Activated T-cell treated with anti-CD3 and anti-CD28 coated beads, Interleukin-2, amount 50 U/mL, for 4 hours (primary cell): ENCODE measurements around the gene TMEM254. TPM values are rescaled to one million over a fixed set of nuclear protein-coding genes. Genes with fewer than 3 reads are reported as not detected.
A peak's percentile ranks its signal among the peaks of the same experiment; 100 is the strongest.
"Not testable (repeated sequence)": the region's sequence is repeated elsewhere in the genome, so short reads cannot be mapped to it uniquely, and the experiment has no call there.

Experiments used
- ATAC-seq, 2 donors: fragments of 200-7000 bp; cut with Tn5 transposase; one replicate each; pipeline ENCODE4 v1.10.0; 2021
- DNase-seq: peaks from one replicate; pipeline ENCODE4 v3.0.0-alpha.2; 2020
- H3K27me3 Mint-ChIP-seq: one replicate; pipeline ENCODE4 v1.8.0; 2021; ENCODE audit warnings: low read depth, mixed read lengths
- H3K36me3 Mint-ChIP-seq: one replicate; pipeline ENCODE4 v1.8.0; 2022; ENCODE audit warnings: mixed read lengths; ENCODE audit not compliant: insufficient read depth
- H3K4me1 Mint-ChIP-seq: one replicate; pipeline ENCODE4 v1.8.0; 2021; ENCODE audit warnings: low read depth, mixed read lengths
- H3K4me3 Mint-ChIP-seq: one replicate; pipeline ENCODE4 v1.8.0; 2021; ENCODE audit warnings: mild to moderate bottlenecking, moderate library complexity, mixed read lengths
- H3K9me3 Mint-ChIP-seq: one replicate; pipeline ENCODE4 v1.8.0; 2021; ENCODE audit warnings: mixed read lengths
- total RNA-seq, 3 donors: library from RNA; stranded (reverse); gene quantifications; one replicate each; pipeline ENCODE4 v1.2.1, GENCODE V29; 2021

TMEM254 gene
- total RNA-seq, 3 donors from 2014 or later, result 9.7 to 12.2 (median 9.7) TPM

GRCh38 chr10:80057171-80057570 is 21.3 kb upstream of the TMEM254 start:
- ATAC-seq (no peak), DNase-seq (no peak)
- Mint-ChIP-seq H3K4me1 (peaks cover 2% of the 10 kb centered on the region), H3K9me3 (no peaks in the 10 kb centered on the region), H3K36me3 (no peaks in the 10 kb centered on the region), H3K4me3 (no peak overlapping the region), H3K27me3 (no peaks in the 10 kb centered on the region)

- Mint-ChIP-seq H3K9me3 (no peaks in the 10 kb centered on the region), H3K4me3 (no peak overlapping the region), H3K4me1 (no peaks in the 10 kb centered on the region), H3K36me3 (no peaks in the 10 kb centered on the region), H3K27me3 (peaks cover 2% of the 10 kb centered on the region)
- ATAC-seq (no peak), DNase-seq (no peak)
Observed at GRCh38 chr10:80064120-80064886, 14.2 kb upstream of the TMEM254 start.

GRCh38 chr10:80066809-80067208 is 11.7 kb upstream of the TMEM254 start:
- DNase-seq, result no peak
- no peaks in the 10 kb centered on the region for H3K9me3 Mint-ChIP-seq
- ATAC-seq, result no peak
- peaks cover 2% of the 10 kb centered on the region for H3K27me3 Mint-ChIP-seq
- no peaks in the 10 kb centered on the region for H3K4me1 Mint-ChIP-seq
- no peaks in the 10 kb centered on the region for H3K36me3 Mint-ChIP-seq
- no peak overlapping the region for H3K4me3 Mint-ChIP-seq

GRCh38 chr10:80067821-80068220 is 10.6 kb upstream of the TMEM254 start:
- not testable (repeated sequence) for H3K27me3 Mint-ChIP-seq, DNase-seq, H3K9me3 Mint-ChIP-seq, H3K4me3 Mint-ChIP-seq, H3K36me3 Mint-ChIP-seq, ATAC-seq, H3K4me1 Mint-ChIP-seq

GRCh38 chr10:80068270-80068669 is 10.2 kb upstream of the TMEM254 start:
- DNase-seq (no peak), ATAC-seq (no peak)
- H3K27me3 Mint-ChIP-seq, result peaks cover 2% of the 10 kb centered on the region
- H3K9me3 Mint-ChIP-seq, result no peaks in the 10 kb centered on the region
- H3K4me3 Mint-ChIP-seq, result no peak overlapping the region
- H3K36me3 Mint-ChIP-seq, result no peaks in the 10 kb centered on the region
- H3K4me1 Mint-ChIP-seq, result no peaks in the 10 kb centered on the region

GRCh38 chr10:80070057-80070456 is 8.4 kb upstream of the TMEM254 start:
- DNase-seq (no peak), ATAC-seq (no peak)
- Mint-ChIP-seq H3K36me3 (no peaks in the 10 kb centered on the region), H3K4me1 (no peaks in the 10 kb centered on the region), H3K4me3 (no peak overlapping the region), H3K9me3 (no peaks in the 10 kb centered on the region), H3K27me3 (peaks cover 2% of the 10 kb centered on the region)

GRCh38 chr10:80072584-80072983 is 5.9 kb upstream of the TMEM254 start:
- H3K36me3 Mint-ChIP-seq, result peaks cover 3% of the 10 kb centered on the region
- H3K4me3 Mint-ChIP-seq, result no peak overlapping the region
- DNase-seq, result no peak
- no peaks in the 10 kb centered on the region for H3K9me3 Mint-ChIP-seq
- no peak for ATAC-seq
- peaks cover 8% of the 10 kb centered on the region for H3K4me1 Mint-ChIP-seq
- H3K27me3 Mint-ChIP-seq, result peaks cover 2% of the 10 kb centered on the region

GRCh38 chr10:80075781-80076180 is 2.7 kb upstream of the TMEM254 start:
- H3K4me3 Mint-ChIP-seq, result no peak overlapping the region
- peaks cover 5% of the 10 kb centered on the region for H3K36me3 Mint-ChIP-seq
- no peaks in the 10 kb centered on the region for H3K9me3 Mint-ChIP-seq
- H3K27me3 Mint-ChIP-seq, result no peaks in the 10 kb centered on the region
- H3K4me1 Mint-ChIP-seq, result peaks cover 26% of the 10 kb centered on the region
- ATAC-seq, result peak; percentile 27 to 39
- no peak for DNase-seq

GRCh38 chr10:80077869-80078447 is 507 bp upstream of the TMEM254 start:
- Mint-ChIP-seq H3K27me3 (no peaks in the 10 kb centered on the region), H3K4me3 (peak overlapping the region; percentile 99), H3K9me3 (no peaks in the 10 kb centered on the region), H3K4me1 (peaks cover 26% of the 10 kb centered on the region), H3K36me3 (peaks cover 8% of the 10 kb centered on the region)
- DNase-seq, result no peak
- ATAC-seq, result peak in 1 of 2 donors; percentile 5

- ATAC-seq (no peak), DNase-seq (no peak)
- no peaks in the 10 kb centered on the region for H3K27me3 Mint-ChIP-seq
- no peaks in the 10 kb centered on the region for H3K9me3 Mint-ChIP-seq
- peaks cover 9% of the 10 kb centered on the region for H3K36me3 Mint-ChIP-seq
- peaks cover 26% of the 10 kb centered on the region for H3K4me1 Mint-ChIP-seq
- peak overlapping the region; percentile 99 for H3K4me3 Mint-ChIP-seq
Observed at GRCh38 chr10:80079312-80079719, 851 bp downstream of the TMEM254 start.

GRCh38 chr10:80081026-80081425 is 2.6 kb downstream of the TMEM254 start:
- peaks cover 22% of the 10 kb centered on the region for H3K4me1 Mint-ChIP-seq
- H3K9me3 Mint-ChIP-seq, result no peaks in the 10 kb centered on the region
- H3K36me3 Mint-ChIP-seq, result peaks cover 8% of the 10 kb centered on the region
- no peak overlapping the region for H3K4me3 Mint-ChIP-seq
- DNase-seq (no peak), ATAC-seq (no peak)
- H3K27me3 Mint-ChIP-seq, result no peaks in the 10 kb centered on the region

- Mint-ChIP-seq H3K4me3 (no peak overlapping the region), H3K4me1 (peaks cover 19% of the 10 kb centered on the region), H3K27me3 (no peaks in the 10 kb centered on the region), H3K36me3 (peaks cover 8% of the 10 kb centered on the region), H3K9me3 (no peaks in the 10 kb centered on the region)
- ATAC-seq (no peak), DNase-seq (no peak)
Observed at GRCh38 chr10:80081801-80082750, 3.6 kb downstream of the TMEM254 start.

GRCh38 chr10:80090121-80090520 is 11.7 kb downstream of the TMEM254 start:
- peaks cover 8% of the 10 kb centered on the region for H3K36me3 Mint-ChIP-seq
- no peak for ATAC-seq
- no peak for DNase-seq
- no peak overlapping the region for H3K4me3 Mint-ChIP-seq
- no peaks in the 10 kb centered on the region for H3K4me1 Mint-ChIP-seq
- no peaks in the 10 kb centered on the region for H3K27me3 Mint-ChIP-seq
- H3K9me3 Mint-ChIP-seq, result no peaks in the 10 kb centered on the region

- Mint-ChIP-seq H3K36me3 (peaks cover 10% of the 10 kb centered on the region), H3K9me3 (no peaks in the 10 kb centered on the region), H3K4me3 (no peak overlapping the region), H3K4me1 (no peaks in the 10 kb centered on the region), H3K27me3 (peaks cover 8% of the 10 kb centered on the region)
- ATAC-seq (no peak), DNase-seq (no peak)
Observed at GRCh38 chr10:80094231-80094630, 15.8 kb downstream of the TMEM254 start.
